Sigmoid colon (tissue), 7 donors: ENCODE results near the gene GNG10. TPM values are rescaled to one million over a fixed set of nuclear protein-coding genes. Genes with fewer than 3 reads are reported as not detected.

Experiments used
- DNase-seq: peaks from one replicate; pipeline ENCODE4 v3.0.0-alpha.2; 2019
- H3K27ac ChIP-seq, 4 donors: fragments of 200-600 bp; sonication (generic); one replicate each; pipeline ENCODE4 v1.5.1; 2016 to 2019; ENCODE audit warnings: mild to moderate bottlenecking in 1 of 4
- H3K27me3 ChIP-seq, 3 donors: fragments of 200-600 bp; sonication (generic); one replicate each; pipeline ENCODE4 v1.5.1; 2019; ENCODE audit warnings: mild to moderate bottlenecking in 1 of 3
- H3K36me3 ChIP-seq, 4 donors: fragments of 200-600 bp; sonication (generic); one replicate each; pipeline ENCODE4 v1.5.1; 2016 to 2019
- H3K4me1 ChIP-seq, 4 donors: fragments of 200-600 bp; sonication (generic); one replicate each; pipeline ENCODE4 v1.5.1; 2017 to 2019
- H3K4me3 ChIP-seq, 4 donors: fragments of 200-600 bp; sonication (generic); one replicate each; pipeline ENCODE4 v1.5.1; 2017 to 2019; ENCODE audit warnings: mild to moderate bottlenecking in 2 of 4, moderate library complexity in 1 of 4
- H3K9me3 ChIP-seq, 4 donors: fragments of 200-600 bp in 3 of 4; sonication (generic) in 3 of 4; one replicate each; pipeline versions ENCODE4 v1.5.1 to v1.6.1; 2013 to 2019
- CTCF ChIP-seq, 4 experiments: fragments of 450-650 bp in 3 of 4; fragments of 200-600 bp in 1 of 4; IDR thresholded peaks; one replicate each; pipeline ENCODE4 v1.5.1; 2016 to 2019; ENCODE audit warnings: antibody characterized with exemption in 4 of 4, mild to moderate bottlenecking in 3 of 4, moderate library complexity in 2 of 4
- EP300 ChIP-seq, 4 donors: sonication (generic); formaldehyde crosslinking; IDR thresholded peaks; one replicate each; pipeline ENCODE4 v1.6.1; 2017; ENCODE audit warnings: antibody characterized with exemption in 4 of 4
- POLR2A ChIP-seq, 2 donors: fragments of 450-650 bp; IDR thresholded peaks; one replicate each; pipeline ENCODE4 v1.6.1; 2016; ENCODE audit warnings: antibody characterized with exemption in 2 of 2, mild to moderate bottlenecking in 2 of 2, moderate library complexity in 2 of 2
- POLR2AphosphoS5 ChIP-seq, 4 donors: sonication (generic); formaldehyde crosslinking; IDR thresholded peaks; one replicate each; pipeline ENCODE4 v1.6.1; 2017; ENCODE audit warnings: antibody characterized with exemption in 4 of 4
- WGBS, 2 donors: extraction: QIAGEN DNeasy Blood & Tissue Kit; methylation state at CpG; one replicate each; pipeline ENCODE4 v1.1.7; 2013; 5-methylcytosine and 5-hydroxymethylcytosine counted together
- intact Hi-C: fragments of 100-400 bp; cut with DNase I; formaldehyde crosslinking; loops from one replicate; pipeline ENCODE4 v1.15.1; 2023
- polyA plus RNA-seq, 3 donors: library from polyadenylated mRNA; stranded (reverse); fragments of 200-250 nt; gene quantifications; one replicate each; pipeline ENCODE4 v1.2.3, GENCODE V29; 2013
- total RNA-seq, 4 donors: library from RNA; depleted of rRNA; stranded (reverse); fragments of >200 nt; gene quantifications; one replicate each; pipeline ENCODE4 v1.1.0, GENCODE V29; 2016
- donor health status: healthy with polysubstance abuse.
- donor health status: Bipolar disorder and iron deficiency.
- donor health status: healthy.

Gene GNG10
- total and polyA plus RNA-seq, 7 donors: 32.3 to 104 (median 65.9) TPM

GRCh38 chr9:111658943-111659342, 2.5 kb upstream of the GNG10 start:
- no peak for DNase-seq
- 52 to 72% methylated on average over 8 of the region's 8 CpGs for WGBS, 2 donors
- Histone ChIP-seq H3K27me3 (no peaks in the 10 kb centered on the region), H3K36me3 (peaks cover 0 to 14% (median 2%) of the 10 kb centered on the region in 4 donors), H3K9me3 (no peaks in the 10 kb centered on the region), H3K27ac (no peak overlapping the region), H3K4me1 (peaks cover 0 to 15% (median 13%) of the 10 kb centered on the region in 4 donors), H3K4me3 (no peak overlapping the region)
- TF ChIP-seq EP300 (IDR thresholded peaks at IDR 0.05) (no peak), POLR2AphosphoS5 (IDR thresholded peaks at IDR 0.05) (no peak), CTCF (IDR thresholded peaks at IDR 0.05) (no peak), POLR2A (IDR thresholded peaks at IDR 0.05) (no peak)
- intact Hi-C loops: no loop called here

- intact Hi-C loops: no loop called here
- Histone ChIP-seq H3K4me1 (peaks cover 0 to 15% (median 13%) of the 10 kb centered on the region in 4 donors), H3K27ac (no peak overlapping the region), H3K4me3 (no peak overlapping the region), H3K36me3 (peaks cover 0 to 6% (median 0%) of the 10 kb centered on the region in 4 donors), H3K27me3 (no peaks in the 10 kb centered on the region), H3K9me3 (no peaks in the 10 kb centered on the region)
- WGBS, 2 donors: 95 to 96% methylated on average over 3 of the region's 3 CpGs
- no peak for DNase-seq
- TF ChIP-seq POLR2AphosphoS5 (IDR thresholded peaks at IDR 0.05): no peak
- TF ChIP-seq POLR2A (IDR thresholded peaks at IDR 0.05): no peak
Observed at GRCh38 chr9:111659691-111660090, 1.7 kb upstream of the GNG10 start.

- Histone ChIP-seq H3K4me3 (peak overlapping the region; percentile 60 to 82 (median 74)), H3K9me3 (no peaks in the 10 kb centered on the region), H3K4me1 (peaks cover 0 to 15% (median 13%) of the 10 kb centered on the region in 4 donors), H3K27me3 (no peaks in the 10 kb centered on the region), H3K36me3 (peaks cover 0 to 5% (median 1%) of the 10 kb centered on the region in 4 donors), H3K27ac (peak overlapping the region; percentile 76 to 85 (median 83))
- intact Hi-C loops: no loop called here
- 1% methylated on average over 57 of the region's 57 CpGs for WGBS, 2 donors
- peak; percentile 65 for DNase-seq
- TF ChIP-seq CTCF (IDR thresholded peaks at IDR 0.05) (no peak), POLR2AphosphoS5 (IDR thresholded peaks at IDR 0.05) (no peak), EP300 (IDR thresholded peaks at IDR 0.05) (no peak), POLR2A (IDR thresholded peaks at IDR 0.05) (no peak)
Observed at GRCh38 chr9:111661802-111662521, 557 bp downstream of the GNG10 start.

GRCh38 chr9:111662576-111663300, 1.3 kb downstream of the GNG10 start:
- peak overlapping the region; percentile 76 to 85 (median 83) for H3K27ac ChIP-seq

More at GRCh38 chr9:111662576-111663300, 1.3 kb downstream of the GNG10 start:
- TF ChIP-seq POLR2A (IDR thresholded peaks at IDR 0.05) (no peak), EP300 (IDR thresholded peaks at IDR 0.05) (no peak), POLR2AphosphoS5 (IDR thresholded peaks at IDR 0.05) (no peak), CTCF (IDR thresholded peaks at IDR 0.05) (no peak)
- H3K9me3 ChIP-seq: no peaks in the 10 kb centered on the region
- H3K36me3 ChIP-seq: peaks cover 0 to 13% (median 5%) of the 10 kb centered on the region in 4 donors
- intact Hi-C loops: no loop called here
- WGBS, 2 donors: 21 to 30% methylated on average over 7 of the region's 7 CpGs
- no peak for DNase-seq
- H3K4me3 ChIP-seq: peak overlapping the region; percentile 60 to 82 (median 74)
- H3K27me3 ChIP-seq: no peaks in the 10 kb centered on the region
- H3K4me1 ChIP-seq: peaks cover 0 to 15% (median 13%) of the 10 kb centered on the region in 4 donors
